Activated CD4-positive, alpha-beta T cell treated with anti-CD3 and anti-CD28 coated beads for 24 hours (primary cell): ENCODE results near the gene OR9Q1.

Experiments
- DNase-seq, 2 donors: peaks; one replicate each; pipeline ENCODE4 v3.0.0-alpha.2; 2020; ENCODE audit warnings: low read depth in 2 of 2

Gene OR9Q1

GRCh38 chr11:58030653-58031052 is 7.0 kb downstream of the OR9Q1 start, which contains the start of gene OR6Q1:
OR6Q1 (plus strand) TSS chr11:58030953; CDS start chr11:58030953, 0 bp downstream.
- no peak for DNase-seq

- no peak for DNase-seq
Observed at GRCh38 chr11:58034471-58034870, 10.8 kb downstream of the OR9Q1 start.

GRCh38 chr11:58039589-58039988 is 15.9 kb downstream of the OR9Q1 start:
- DNase-seq = no peak

- no peak for DNase-seq
Observed at GRCh38 chr11:58043379-58043778, 19.7 kb downstream of the OR9Q1 start.

GRCh38 chr11:58046231-58046630 is 22.6 kb downstream of the OR9Q1 start:
- DNase-seq = no peak

GRCh38 chr11:58047818-58048217 is 24.1 kb downstream of the OR9Q1 start:
- no peak for DNase-seq

GRCh38 chr11:58055806-58056401 is 32.2 kb downstream of the OR9Q1 start:
- no peak for DNase-seq

GRCh38 chr11:58057481-58057880 is 33.8 kb downstream of the OR9Q1 start:
- DNase-seq = no peak

GRCh38 chr11:58058276-58059006 is 34.8 kb downstream of the OR9Q1 start:
- DNase-seq = no peak

- no peak for DNase-seq
Observed at GRCh38 chr11:58059007-58059350, 35.3 kb downstream of the OR9Q1 start.

GRCh38 chr11:58060535-58060934 is 36.9 kb downstream of the OR9Q1 start:
- no peak for DNase-seq

GRCh38 chr11:58060939-58061672 is 37.4 kb downstream of the OR9Q1 start:
- no peak for DNase-seq

- DNase-seq = no peak
Observed at GRCh38 chr11:58061813-58062212, 38.1 kb downstream of the OR9Q1 start.

GRCh38 chr11:58067685-58068084 is 44.0 kb downstream of the OR9Q1 start:
- no peak for DNase-seq

- no peak for DNase-seq
Observed at GRCh38 chr11:58068655-58069054, 45.0 kb downstream of the OR9Q1 start.

- no peak for DNase-seq
Observed at GRCh38 chr11:58070585-58070984, 46.9 kb downstream of the OR9Q1 start.

GRCh38 chr11:58075781-58076180 is 52.1 kb downstream of the OR9Q1 start:
- DNase-seq = no peak

- no peak for DNase-seq
Observed at GRCh38 chr11:58086528-58086927, 62.8 kb downstream of the OR9Q1 start.

- no peak for DNase-seq
Observed at GRCh38 chr11:58097437-58097836, 73.8 kb downstream of the OR9Q1 start.

GRCh38 chr11:58121096-58121495 is 97.4 kb downstream of the OR9Q1 start:
- no peak for DNase-seq

- DNase-seq = no peak
Observed at GRCh38 chr11:58125469-58125868, 101.8 kb downstream of the OR9Q1 start, which contains the start of gene OR9I1. OR9I1 (minus strand) TSS chr11:58125530; CDS start chr11:58119444, 6,086 bp downstream.

- no peak for DNase-seq
Observed at GRCh38 chr11:58127350-58127749, 103.7 kb downstream of the OR9Q1 start.
